Measurements from ENCODE around the gene ATXN2.

DNA sequence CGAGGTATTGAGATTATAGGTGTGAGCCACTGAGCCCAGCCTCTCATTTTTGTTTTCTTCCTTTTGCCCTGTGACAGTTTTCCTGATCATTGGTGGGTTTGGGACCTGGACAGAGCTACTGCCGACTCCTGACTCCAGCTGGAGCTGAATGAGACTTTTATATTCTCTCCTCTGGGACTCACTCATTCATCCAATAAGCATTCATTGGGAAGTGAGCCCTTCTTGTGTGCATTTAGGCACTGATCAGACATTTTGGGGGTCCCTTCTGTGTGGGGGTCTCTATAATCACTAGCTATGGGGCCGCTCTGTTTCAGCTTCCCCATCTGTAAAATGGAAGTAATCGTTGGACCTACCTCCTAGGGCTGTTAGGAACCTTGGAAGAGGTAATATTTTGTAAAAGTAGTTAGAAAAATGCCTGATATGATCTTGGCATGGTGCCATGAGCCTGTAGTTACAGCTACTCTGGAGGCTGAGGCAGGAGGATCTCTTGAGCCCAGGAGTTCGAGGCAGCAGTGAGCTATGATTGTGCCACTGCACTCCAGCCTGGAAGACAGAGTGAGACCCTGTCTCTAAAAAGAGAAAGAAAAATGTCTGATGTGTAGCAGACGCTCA is 186.2 kb downstream of the ATXN2 start:
- TF ChIP-seq, protein P1, sequence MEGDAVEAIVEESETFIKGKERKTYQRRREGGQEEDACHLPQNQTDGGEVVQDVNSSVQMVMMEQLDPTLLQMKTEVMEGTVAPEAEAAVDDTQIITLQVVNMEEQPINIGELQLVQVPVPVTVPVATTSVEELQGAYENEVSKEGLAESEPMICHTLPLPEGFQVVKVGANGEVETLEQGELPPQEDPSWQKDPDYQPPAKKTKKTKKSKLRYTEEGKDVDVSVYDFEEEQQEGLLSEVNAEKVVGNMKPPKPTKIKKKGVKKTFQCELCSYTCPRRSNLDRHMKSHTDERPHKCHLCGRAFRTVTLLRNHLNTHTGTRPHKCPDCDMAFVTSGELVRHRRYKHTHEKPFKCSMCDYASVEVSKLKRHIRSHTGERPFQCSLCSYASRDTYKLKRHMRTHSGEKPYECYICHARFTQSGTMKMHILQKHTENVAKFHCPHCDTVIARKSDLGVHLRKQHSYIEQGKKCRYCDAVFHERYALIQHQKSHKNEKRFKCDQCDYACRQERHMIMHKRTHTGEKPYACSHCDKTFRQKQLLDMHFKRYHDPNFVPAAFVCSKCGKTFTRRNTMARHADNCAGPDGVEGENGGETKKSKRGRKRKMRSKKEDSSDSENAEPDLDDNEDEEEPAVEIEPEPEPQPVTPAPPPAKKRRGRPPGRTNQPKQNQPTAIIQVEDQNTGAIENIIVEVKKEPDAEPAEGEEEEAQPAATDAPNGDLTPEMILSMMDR (IDR thresholded peaks at IDR 0.05 in 4 of 5, conservative IDR thresholded peaks at IDR 0.05 in 1 of 5), result no peak
- TF ChIP-seq POLR2A (IDR thresholded peaks at IDR 0.05), result no peak
